OCI-LY1 (cell line): ENCODE measurements around the gene CENPQ.

ENCODE experiments used
- EZH2 ChIP-seq: fragments of 200-600 bp; sonication (generic), shearing (Covaris generic); IDR thresholded peaks from 2 replicates; pipeline ENCODE4 v1.8.0; 2017; ENCODE audit warnings: borderline replicate concordance, mixed run types, mild to moderate bottlenecking, antibody characterized with exemption, low read length, moderate library complexity, mixed read lengths
- TF ChIP-seq, protein P1 (sequence below): fragments of 200-600 bp; sonication (generic), shearing (Covaris generic); IDR thresholded peaks from 2 replicates; pipeline ENCODE4 v1.5.1; 2017; ENCODE audit warnings: mild to moderate bottlenecking, antibody characterized with exemption, low read length, moderate library complexity, mixed read lengths

DNA sequence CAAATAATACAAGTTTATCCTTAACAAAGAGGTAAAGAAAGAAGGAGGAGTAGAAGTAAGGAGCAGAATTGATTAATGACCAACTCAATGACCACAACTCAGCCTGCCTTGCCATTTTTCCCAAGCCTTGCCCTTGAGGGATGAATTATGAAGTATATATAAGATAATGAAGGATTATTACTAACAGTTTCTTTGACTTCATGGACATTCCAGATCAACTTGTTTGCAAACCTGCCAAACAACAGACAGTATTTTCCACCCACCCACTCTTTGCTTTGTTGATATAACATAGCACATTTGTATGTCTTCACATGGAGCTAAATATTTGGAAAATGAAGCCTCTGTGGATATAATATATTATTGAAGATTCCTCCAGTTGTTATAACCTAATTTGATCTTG lies 77.4 kb downstream of the CENPQ start:
- TF ChIP-seq, protein P1, sequence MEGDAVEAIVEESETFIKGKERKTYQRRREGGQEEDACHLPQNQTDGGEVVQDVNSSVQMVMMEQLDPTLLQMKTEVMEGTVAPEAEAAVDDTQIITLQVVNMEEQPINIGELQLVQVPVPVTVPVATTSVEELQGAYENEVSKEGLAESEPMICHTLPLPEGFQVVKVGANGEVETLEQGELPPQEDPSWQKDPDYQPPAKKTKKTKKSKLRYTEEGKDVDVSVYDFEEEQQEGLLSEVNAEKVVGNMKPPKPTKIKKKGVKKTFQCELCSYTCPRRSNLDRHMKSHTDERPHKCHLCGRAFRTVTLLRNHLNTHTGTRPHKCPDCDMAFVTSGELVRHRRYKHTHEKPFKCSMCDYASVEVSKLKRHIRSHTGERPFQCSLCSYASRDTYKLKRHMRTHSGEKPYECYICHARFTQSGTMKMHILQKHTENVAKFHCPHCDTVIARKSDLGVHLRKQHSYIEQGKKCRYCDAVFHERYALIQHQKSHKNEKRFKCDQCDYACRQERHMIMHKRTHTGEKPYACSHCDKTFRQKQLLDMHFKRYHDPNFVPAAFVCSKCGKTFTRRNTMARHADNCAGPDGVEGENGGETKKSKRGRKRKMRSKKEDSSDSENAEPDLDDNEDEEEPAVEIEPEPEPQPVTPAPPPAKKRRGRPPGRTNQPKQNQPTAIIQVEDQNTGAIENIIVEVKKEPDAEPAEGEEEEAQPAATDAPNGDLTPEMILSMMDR, result no peak
- TF ChIP-seq EZH2, result no peak
